ENCODE measurements around the gene PNP.

GRCh38 chr14:20482382-20482781 is 13.2 kb downstream of the PNP start:
- TF ChIP-seq CTCF (IDR thresholded peaks at IDR 0.05): no peak
- no peak for TF ChIP-seq POLR2A (IDR thresholded peaks at IDR 0.05)
